Measurements from ENCODE around the gene MBOAT2.

MBOAT2 gene

DNA sequence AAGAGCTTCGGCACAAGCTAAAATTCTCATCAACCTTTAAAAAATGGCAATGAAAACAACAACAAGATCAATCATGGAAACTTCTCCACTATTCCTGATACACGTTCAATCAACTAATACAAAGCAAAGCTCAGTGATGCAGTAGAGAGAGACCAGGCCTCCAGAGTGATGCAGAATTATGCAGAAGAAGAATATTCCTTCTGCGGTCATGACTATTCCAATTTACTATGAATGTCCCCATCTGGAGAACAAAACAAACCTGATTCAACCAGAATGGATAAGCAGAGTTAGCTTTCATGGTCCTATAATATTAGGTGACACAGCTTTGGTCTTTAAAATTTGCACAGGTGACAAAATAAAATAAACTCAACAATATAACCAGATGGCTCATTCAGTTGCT lies 12.5 kb upstream of the MBOAT2 start:
- DNase-seq: no peak

DNA sequence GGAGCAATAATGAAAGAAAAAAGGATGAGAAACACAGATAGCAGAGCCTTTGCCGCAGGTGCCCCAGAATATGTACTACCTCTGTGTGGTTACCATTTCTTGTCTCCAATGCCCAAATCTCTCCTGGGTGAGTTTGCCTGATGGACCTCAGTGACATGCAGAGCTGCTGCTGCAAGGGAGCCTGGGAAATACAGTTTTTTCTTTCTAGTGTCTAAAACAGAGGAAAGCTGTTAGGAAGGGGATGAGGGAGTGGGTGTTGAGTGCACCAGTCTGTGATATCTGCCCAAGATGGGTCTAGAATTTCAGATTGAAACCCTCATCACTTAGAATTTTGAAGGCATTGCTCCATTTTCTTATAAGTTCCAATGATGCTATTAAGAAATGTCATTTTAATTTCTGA lies 9.9 kb upstream of the MBOAT2 start:
- DNase-seq: no peak

DNA sequence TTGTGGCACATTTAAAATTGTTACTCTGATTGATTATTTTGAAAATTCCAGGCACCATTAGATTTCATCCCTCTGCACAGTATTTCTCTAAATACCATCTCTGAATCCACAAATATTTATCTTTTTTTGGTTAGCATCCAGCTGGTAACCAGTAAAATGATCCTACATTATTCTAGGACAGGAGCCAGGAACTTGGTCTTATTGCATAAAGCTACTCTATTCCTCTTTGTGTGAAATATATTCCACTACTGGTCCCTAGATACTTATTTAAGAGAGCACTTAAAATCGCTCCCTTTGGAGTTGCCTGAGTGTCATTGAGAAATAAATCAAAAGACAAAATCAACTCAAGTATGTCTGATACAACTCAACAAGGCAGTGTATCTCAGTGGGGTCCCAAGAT lies 7.4 kb upstream of the MBOAT2 start:
- DNase-seq: no peak

DNA sequence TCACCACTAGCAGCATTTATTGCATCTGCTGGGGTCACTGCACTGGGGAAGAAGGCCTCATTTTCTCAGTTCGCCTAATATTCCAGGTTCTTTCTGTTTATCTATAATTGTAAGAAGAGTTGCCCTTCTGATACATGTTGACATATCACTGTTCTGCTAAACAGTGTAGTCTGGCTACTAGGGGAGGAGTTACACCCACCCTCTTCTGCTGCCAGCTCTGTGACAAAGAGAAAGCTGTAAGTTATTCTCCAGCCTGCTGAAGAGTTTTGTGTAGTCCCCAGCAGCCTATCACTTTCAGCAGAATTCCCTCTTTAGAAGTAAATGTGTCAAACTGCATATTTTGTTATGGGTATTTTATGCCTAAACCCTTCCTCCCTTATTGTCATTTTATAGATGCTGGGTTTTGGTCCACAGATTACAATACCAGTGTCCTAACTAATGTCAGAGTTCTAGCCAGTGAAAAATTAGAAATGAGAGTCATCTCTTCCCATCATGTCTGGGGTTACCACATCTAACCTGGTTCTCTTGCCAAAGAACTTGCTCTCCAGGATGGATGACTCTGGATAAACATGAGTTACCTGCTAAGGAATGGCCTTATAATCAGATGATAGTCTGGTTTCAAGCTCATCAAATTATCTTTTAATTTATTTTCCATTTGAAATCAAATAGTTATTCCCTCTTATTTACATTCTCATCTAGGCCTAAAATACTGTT lies 5.6 kb upstream of the MBOAT2 start:
- no peak for DNase-seq

DNA sequence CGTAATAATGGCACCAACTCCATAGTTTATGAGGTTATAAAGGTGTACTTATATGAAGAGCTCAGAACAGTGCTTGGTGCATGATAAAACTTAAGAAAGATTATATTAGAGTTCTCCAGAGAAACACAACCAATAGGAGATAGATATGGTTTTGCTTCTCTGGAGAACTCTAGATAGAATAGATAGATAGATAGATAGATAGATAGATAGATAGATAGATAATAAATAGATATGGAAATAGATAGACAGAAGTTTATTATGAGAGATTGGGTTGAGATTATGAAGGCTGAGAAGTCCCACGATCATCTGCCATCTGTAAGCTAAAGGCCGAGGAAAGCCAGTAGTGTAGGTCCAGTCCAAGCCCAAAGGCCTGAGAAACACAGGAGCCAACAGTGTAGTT lies 2.9 kb upstream of the MBOAT2 start:
- DNase-seq: no peak

DNA sequence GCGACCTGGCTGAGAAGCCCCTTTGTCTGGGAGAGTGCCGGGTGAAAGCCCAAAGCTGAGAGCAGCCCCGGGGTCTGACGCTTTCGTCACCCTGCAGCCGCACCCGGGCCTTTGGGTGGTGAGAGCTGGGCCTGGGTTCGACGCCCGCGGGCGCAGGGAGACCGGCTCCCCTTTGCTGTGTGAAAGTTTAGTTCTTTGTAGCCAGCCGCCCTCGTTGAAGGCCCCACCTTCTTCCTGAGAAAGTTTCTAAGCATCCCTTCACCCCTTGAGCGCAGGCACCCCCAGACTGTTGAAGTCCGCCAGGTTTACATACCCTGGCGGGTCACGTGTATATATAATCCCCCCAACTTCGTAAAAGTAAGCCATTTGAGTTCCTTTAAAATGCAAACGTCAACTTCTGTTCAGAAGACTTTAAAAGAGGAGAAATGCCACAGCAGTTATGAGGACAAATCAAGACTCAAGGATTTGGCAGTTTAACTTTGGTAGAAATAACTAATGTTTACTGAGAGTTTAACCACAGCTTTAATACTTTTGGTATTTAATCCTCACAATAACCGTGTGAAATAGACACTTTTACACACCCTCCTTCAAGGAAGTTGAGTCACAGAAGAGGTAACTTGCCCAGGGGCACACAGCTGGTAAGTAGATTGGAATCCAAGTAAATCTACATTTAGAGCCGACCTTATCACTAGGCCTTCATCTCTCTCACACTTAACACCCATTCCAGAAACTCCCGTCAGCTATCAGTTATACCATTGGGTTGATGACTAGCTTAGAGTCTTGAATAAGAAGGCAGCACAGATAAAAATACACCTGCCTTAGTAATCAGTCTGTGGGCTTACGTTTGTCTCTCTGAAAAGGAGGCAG lies 1.1 kb upstream of the MBOAT2 start:
- DNase-seq: no peak

DNA sequence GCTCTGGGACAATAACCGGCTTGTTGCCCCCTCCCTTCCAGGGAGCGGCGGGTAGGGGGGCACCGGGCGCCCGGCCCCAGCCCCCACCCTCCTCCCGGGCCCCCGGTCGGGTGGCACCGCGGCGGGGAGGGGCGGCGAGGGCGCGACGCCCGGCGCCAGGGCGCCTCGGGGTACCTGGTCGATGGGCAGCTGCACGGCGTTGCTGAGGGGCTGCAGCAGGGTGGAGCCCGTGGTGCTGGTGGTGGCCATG lies 193 bp downstream of the MBOAT2 start:
- no peak for DNase-seq

DNA sequence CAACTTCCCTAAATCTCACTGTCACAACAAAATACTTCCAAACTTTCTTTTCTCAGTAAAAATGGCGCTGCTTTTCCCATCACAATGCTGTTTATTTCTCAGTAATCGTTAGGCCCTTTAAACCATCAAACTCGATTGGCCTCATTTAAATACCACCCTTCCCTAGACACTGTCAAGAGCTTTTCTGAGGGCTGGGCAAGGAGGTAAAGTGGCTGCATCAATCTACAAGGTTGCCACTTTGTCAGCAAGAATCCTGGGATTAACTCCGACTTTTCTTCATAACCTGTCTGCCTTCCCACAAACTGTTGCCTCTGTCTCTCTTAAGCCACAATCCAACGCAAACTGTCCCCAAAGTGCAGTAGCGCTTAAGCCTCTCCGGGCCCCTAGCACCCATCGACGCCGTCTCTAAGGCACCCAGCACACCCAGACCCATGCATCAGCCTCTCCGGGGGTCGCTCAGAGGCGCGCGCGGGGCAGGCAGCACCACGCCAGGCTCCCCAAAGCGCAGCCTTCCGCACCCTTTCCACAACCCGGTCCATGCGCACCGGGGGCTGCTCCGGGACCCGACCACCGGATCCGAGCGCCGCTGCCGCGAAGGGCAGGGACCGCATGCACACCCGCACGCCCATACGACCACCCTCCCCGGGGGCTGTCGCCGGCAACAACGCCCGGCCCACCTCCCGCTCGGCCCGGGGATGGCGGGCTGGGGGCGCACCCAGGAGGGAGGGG lies 683 bp downstream of the MBOAT2 start:
- peak; percentile 6 for DNase-seq

DNA sequence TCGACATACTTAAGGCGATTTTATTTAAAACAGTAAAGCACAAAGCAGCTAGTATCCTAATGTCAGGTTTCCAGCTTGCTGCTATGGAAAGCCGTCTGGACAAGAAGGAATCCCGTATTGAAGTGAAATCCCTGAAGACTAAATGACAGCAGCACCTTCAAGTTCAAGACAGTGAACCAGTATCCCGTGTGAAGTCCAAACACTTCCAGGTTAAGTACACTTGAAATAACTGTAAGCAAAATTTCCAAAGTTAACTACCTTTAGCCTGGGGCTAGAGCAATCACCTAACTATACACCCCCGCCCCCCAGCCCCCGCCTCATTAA lies 1.2 kb downstream of the MBOAT2 start:
- DNase-seq: no peak

DNA sequence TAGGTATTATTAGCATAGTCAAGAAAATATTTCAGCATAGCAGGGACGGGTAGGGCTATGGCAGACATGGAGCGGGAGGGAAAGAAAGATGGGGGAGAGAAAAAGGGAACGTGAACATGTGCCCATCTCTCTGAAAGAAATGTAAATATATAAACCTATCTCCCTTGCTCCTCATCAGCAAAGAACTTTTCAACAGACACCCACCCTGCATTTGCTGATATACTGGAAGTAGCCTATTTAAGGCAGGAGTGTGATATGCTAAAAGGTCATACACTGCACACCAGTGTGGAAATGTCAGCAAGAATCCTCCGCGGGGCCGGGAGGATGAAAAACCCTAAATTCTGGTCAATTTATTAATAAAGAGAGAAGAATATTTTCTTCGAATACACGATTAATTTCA lies 1.7 kb downstream of the MBOAT2 start:
- DNase-seq: no peak

DNA sequence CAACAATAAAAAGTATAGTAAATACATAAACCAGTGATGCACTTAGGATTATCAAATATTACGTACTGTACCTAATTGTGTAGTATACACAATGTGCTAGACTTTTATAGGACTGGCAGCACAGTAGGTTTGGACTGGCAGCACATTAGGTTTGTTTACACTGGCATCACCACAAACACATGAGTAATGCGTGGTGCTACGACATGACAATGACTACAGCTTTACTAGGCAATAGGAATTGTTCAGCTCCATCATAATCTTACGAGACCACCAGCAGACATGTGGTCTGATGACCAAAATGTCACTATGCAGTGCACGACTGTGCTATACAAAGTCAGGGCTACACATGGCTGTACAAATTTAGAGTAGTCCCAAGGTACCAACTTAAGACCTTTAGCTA lies 2.3 kb downstream of the MBOAT2 start:
- DNase-seq: no peak

DNA sequence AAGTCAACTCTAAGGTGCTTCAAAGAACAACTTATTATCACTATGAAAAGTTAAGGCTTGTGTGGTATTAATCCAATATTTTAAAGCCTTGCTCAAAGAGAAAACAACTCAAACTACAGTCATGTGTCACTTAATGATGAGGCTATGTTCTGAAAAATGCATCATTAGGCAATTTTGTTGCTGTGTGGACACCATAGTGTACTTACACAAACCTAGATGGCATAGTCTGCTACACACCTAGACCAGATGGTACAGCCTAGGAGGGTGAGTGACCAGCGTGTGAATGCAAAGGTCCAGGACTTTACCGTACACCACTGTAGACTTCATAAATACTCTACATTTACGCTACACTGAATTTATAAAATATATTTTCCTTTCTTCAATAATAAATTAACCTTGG lies 3.0 kb downstream of the MBOAT2 start:
- no peak for DNase-seq

DNA sequence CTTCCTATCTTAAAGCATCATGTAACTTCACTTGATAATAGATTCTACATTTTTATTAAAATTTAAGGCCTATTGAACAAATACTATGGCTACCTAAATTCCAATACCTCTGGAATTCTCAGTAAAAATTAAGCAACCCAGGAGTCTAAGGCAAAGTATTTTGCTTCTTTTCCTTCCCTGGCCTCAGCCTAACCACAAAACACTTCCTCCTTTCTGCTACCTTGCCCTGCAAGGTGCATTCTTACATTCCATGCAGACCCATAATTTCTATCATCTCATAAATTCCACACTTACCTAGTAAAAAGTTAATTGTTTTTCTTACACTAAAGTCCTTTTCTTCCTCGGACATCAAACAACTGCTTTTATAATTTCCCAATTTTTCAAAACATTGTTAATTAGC lies 3.7 kb downstream of the MBOAT2 start:
- no peak for DNase-seq

DNA sequence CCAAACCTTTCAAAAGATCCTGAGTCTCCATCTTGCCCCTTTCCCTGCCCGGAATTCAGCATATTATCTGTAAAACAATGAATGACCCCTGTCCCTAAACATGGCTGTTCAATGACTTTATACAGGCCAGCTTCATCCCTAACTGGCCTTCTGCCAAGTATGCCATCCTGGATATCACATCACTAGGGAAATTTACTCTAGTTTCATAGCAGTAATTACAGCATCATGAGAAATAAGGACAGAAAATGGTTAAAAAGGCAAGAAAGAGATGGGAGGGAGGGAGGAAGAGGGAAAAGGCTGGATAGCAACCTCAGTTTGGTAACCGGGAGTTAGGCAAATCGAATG lies 4.4 kb downstream of the MBOAT2 start:
- DNase-seq: no peak

DNA sequence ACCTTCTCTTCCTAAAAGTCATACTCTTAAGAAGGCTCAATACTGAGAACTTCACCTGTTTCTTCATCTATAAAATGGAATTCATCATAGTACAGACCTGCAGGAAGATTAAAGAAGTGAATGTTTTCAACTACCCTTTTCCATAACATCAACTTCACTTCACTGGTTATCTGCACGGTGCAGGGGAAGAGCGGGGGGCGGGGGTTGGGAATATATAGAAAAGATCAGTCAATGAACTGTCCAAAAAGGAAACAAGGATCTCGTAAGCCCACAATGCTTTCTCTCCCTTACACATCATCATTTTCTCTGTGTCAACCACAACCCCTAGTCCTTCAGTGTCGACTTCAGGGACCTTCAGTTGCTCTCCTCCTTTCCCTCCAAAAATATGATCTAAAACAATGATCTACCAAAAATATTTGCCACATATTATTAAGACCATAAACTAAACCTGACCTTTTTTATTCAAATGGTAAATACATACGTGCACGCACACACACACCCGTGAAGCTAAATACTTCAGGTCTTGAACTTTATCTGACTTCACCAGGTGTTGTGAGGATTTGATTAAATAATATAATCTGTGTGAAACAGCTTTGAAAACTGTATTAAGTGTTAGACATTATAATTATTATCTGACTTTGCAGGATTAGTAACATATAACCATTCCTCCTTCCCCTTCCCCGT lies 4.9 kb downstream of the MBOAT2 start:
- no peak for DNase-seq

DNA sequence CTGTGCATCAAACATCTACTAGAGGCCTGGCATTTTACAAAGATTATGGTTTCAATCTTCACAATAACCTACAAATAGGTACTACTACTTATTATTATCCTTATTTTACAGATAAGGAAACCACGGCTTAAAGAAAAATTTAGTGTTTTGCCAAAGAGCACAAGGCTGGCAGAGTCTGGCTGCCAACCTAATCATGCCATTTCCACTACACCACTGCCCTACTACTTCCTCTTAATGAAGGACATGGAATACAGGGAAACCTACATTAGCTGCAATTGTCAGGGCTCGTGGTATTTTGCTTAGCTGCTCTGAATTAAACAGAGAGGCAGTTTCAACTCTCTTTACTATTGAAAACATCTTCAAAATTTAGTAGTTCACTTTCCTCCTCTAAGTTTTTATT lies 5.9 kb downstream of the MBOAT2 start:
- DNase-seq: no peak

DNA sequence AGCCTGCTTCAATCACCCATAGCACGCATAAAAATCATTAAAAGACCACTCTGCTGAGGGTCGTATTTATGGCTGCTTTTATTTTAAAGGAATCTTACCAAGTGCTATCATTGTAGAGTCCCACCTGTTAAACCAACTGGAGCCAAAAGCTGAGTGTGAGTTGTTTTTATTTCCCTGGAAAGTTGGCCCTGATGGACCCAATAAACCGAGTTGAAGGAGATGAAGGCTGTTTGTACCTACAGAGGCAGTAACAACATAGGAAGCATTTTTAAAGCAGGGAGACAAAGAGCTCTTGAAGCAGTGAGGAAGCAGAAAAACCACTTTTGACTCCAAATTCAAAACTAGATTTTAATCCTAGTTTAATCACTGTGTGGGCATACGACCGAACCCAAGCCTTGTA lies 6.4 kb downstream of the MBOAT2 start:
- DNase-seq: no peak

DNA sequence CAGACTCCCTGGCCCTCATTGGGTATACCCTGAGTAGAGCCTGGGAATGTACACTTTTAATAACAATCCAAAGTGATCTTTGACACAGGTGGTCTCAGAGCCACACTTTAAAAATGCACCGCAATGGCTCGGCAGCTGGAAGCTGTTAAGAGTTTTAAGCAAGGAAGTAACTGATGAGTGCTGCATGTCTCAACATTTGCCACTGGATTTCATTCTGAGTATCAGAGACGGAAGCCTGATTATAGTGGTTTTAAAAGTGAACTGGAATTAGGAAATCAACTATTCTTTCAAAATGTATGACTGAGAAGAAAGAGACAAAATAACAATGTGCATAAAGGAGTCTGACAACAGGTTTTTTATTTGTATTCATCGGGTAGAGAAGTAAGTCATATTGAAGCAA lies 7.5 kb downstream of the MBOAT2 start:
- no peak for DNase-seq

DNA sequence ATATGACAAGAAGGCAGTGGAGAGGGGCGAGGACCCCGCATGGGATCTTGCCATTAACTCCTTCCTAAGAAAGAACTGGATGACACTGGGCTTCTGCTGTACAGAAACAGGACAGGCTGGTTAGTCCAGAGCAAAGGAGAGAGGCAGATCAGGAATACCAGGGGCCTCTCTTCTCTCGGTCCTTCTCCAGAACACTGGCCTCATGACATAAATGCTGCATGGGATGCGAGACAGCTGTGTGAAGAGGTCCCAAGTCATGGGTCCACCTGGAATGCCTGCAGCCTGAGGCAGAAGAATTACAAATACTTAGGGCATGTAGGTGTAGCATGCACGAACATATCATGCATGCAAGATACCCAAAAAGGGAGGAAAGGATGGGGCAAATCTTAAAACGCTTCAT lies 9.1 kb downstream of the MBOAT2 start:
- DNase-seq: no peak

DNA sequence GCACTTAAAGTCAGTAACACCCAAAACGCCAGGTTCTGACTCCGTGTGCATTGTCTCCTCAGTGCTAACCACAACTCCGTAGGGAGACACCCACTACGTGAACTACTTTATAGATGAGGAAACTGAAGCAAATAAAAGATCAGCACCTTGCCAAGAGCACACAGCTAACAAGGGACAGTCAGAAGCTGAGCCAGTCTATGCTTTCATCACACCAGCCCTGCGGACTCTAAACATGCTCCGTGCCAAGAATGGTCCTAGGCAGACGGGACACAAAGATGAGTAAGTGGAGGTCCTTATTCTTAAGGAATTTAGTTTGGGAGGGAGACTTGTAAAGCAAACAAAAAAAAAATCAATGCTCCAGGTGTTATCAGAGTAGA lies 9.6 kb downstream of the MBOAT2 start:
- DNase-seq: no peak

DNA sequence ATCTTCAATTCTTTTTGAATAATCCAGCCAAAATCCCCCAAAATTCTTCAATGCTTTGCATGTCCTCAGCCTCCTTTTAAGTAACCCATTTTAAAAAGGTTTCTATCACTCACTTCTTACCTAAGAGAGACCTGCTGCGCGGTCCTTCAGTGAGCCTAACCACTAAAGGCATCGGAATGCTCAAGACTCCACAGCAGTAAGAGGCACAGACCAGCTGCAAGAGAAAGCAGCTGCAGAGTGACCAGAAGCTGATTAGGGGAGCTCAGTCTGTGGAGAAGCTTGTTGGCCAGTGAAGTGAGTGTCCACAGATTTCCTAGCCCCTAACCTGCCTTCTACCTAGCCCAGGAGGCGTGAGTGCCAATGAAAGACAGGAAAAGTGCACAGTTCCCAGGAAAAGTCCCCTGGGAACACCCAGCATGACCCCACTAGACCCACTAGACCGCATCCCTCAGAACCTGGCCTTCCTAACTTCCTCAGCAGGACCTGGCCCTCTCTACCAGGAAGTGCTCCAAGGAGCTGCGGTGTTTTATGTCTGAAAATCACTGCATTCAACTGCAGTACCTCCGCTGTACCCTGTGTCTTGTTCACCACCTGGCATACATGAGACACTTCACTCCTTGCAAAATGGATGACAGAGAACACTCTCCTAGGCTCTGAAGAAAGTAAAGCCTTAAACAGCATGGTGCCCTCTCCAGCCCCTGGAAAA lies 10.1 kb downstream of the MBOAT2 start:
- DNase-seq: no peak

DNA sequence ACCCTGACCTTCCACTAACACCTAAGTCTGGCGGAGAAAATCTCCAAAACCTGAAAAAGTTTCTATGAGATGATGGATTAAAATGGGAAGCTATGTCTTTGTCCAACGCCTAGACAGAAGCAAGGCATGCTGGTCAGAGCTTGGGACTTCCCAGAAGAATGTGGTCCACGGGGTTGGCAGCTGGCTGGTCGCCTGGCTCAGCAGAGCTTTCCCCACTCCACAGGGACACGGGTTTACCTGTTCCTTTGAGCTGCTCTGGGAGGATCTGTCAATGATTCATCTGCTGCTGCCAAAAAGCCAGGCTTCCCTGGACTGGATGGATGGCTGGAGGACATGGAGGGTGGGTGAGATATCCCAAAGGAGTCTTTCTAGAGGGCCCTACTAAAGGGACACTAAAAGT lies 10.8 kb downstream of the MBOAT2 start:
- no peak for DNase-seq

DNA sequence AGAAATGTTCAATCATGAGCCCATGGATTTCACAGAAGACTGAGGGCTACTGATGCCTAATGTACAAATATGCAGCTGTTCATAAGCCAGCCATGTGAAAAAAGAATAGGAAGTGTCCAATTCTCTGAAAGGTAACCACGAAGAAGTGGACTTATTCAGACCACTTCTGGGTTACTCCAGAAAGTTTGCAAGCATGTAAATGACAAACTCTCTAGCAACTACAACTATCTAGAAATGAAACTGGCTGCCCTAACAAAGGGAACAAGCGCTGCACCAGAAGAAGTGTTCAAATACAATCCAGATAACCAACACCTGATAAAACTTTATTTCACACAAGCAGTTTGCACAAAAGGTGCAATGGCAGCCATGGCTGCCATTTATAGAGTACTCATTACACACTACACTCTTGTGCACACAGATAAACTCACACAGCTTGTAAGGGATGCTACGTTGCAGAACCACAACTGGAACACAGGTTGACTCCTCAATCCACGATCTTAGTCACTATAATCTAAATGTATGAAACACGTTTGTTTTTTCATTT lies 13.9 kb downstream of the MBOAT2 start:
- DNase-seq: no peak

Measured in stimulated activated CD4-positive, alpha-beta T cell treated with anti-CD3 and anti-CD28 coated beads, Interleukin-4, amount 100 ng/mL, for 1 hour (primary cell).